Natural killer cell (primary cell): ENCODE data around the gene HERPUD2. TPM values are rescaled to one million over a fixed set of nuclear protein-coding genes. Genes with fewer than 3 reads are reported as not detected.
A peak's percentile ranks its signal among the peaks of the same experiment; 100 is the strongest.

Source experiments
- ATAC-seq, 3 donors: fragments of 150-1000 bp in 2 of 3; fragments of 200-7000 bp in 1 of 3; cut with Tn5 transposase; 1 replicate in 1 of 3; 2 replicates in 2 of 3; pipeline ENCODE4 v1.10.0; 2021; ENCODE audit warnings: mild to moderate bottlenecking in 2 of 3, moderate library complexity in 2 of 3
- DNase-seq, 2 donors: peaks; one replicate each; pipeline versions ENCODE4 v3.0.0 to v3.0.0-alpha.2; 2013 to 2021; ENCODE audit warnings: mixed read lengths in 1 of 2
- H3K27ac ChIP-seq: one replicate; pipeline ENCODE4 v1.5.1; 2013; ENCODE audit warnings: mild to moderate bottlenecking, low read length
- H3K27me3 ChIP-seq: one replicate; pipeline ENCODE4 v1.6.1; 2013; ENCODE audit warnings: low read length; ENCODE audit not compliant: control insufficient read depth, insufficient read depth
- H3K36me3 ChIP-seq: one replicate; pipeline ENCODE4 v1.6.1; 2013; ENCODE audit warnings: low read length; ENCODE audit not compliant: control insufficient read depth, insufficient read depth
- H3K4me1 ChIP-seq: one replicate; pipeline ENCODE4 v1.6.1; 2013; ENCODE audit warnings: low read length; ENCODE audit not compliant: control insufficient read depth, insufficient read depth
- H3K4me3 ChIP-seq: one replicate; pipeline ENCODE4 v1.5.1; 2013; ENCODE audit warnings: low read length
- H3K9me3 ChIP-seq: one replicate; pipeline ENCODE4 v1.6.1; 2013; ENCODE audit warnings: low read length; ENCODE audit not compliant: control insufficient read depth, insufficient read depth
- H3K27ac Mint-ChIP-seq, 2 donors: one replicate each; pipeline ENCODE4 v1.8.0; 2022; ENCODE audit warnings: mild to moderate bottlenecking in 2 of 2, mixed read lengths in 2 of 2, moderate library complexity in 1 of 2
- H3K27me3 Mint-ChIP-seq, 2 donors: one replicate each; pipeline ENCODE4 v1.8.0; 2022; ENCODE audit warnings: low read depth in 2 of 2, mixed read lengths in 2 of 2
- H3K36me3 Mint-ChIP-seq: one replicate; pipeline ENCODE4 v1.8.0; 2022; ENCODE audit warnings: mixed read lengths
- H3K4me1 Mint-ChIP-seq, 2 donors: one replicate each; pipeline ENCODE4 v1.8.0; 2022; ENCODE audit warnings: mixed read lengths in 2 of 2
- H3K4me3 Mint-ChIP-seq: one replicate; pipeline ENCODE4 v1.8.0; 2022; ENCODE audit warnings: mild to moderate bottlenecking, moderate library complexity, mixed read lengths
- H3K9me3 Mint-ChIP-seq, 2 donors: one replicate each; pipeline ENCODE4 v1.8.0; 2022; ENCODE audit warnings: mixed read lengths in 2 of 2
- CTCF ChIP-seq: fragments of 200-600 bp; IDR thresholded peaks from one replicate; pipeline ENCODE4 v1.8.0; 2022; ENCODE audit warnings: antibody characterized with exemption
- WGBS: methylation state at CpG from one replicate; pipeline ENCODE4 v1.1.7; 2013; ENCODE audit warnings: missing lambda C conversion rate; ENCODE audit not compliant: insufficient coverage; 5-methylcytosine and 5-hydroxymethylcytosine counted together
- intact Hi-C: fragments of 100-400 bp; cut with micrococcal nuclease; formaldehyde crosslinking; loops from one replicate; pipeline ENCODE4 v1.14.2; 2022
- total RNA-seq, 4 donors: library from RNA; stranded (reverse); fragments of 120-200 nt in 1 of 4; gene quantifications; one replicate each; pipeline versions ENCODE4 v1.2.3 to v1.2.4, GENCODE V29; 2013 to 2022

The HERPUD2 gene
- total RNA-seq, 3 donors from 2014 or later (not counting 1 experiment from before 2014, with no cell fraction given), result 103 to 112 (median 111) TPM

- Mint-ChIP-seq H3K4me1 (peaks cover 59 to 76% of the 10 kb centered on the region in 2 donors), H3K27me3 (peaks cover 0 to 4% of the 10 kb centered on the region in 2 donors), H3K4me3 (peak overlapping the region; percentile 84), H3K36me3 (no peaks in the 10 kb centered on the region), H3K9me3 (no peaks in the 10 kb centered on the region), H3K27ac (peak overlapping the region; percentile 96 to 97)
- H3K4me3 ChIP-seq, result no peak overlapping the region
- ATAC-seq (peak; percentile 71 to 91 (median 83)), DNase-seq (peak; percentile 66 to 81)
- intact Hi-C loops, result loop anchor here (1.0 to 2.0 kb wide), 3 partner anchors 34 to 76 kb away; partner anchors contain the start of genes HERPUD2 and SEPTIN7
- 2% methylated on average over 3 of the region's 3 CpGs for WGBS
- H3K27ac ChIP-seq, result peak overlapping the region; percentile 88
- no peaks in the 10 kb centered on the region for H3K9me3 ChIP-seq
- TF ChIP-seq CTCF, result no peak
- H3K27me3 ChIP-seq, result no peaks in the 10 kb centered on the region
- no peaks in the 10 kb centered on the region for H3K36me3 ChIP-seq
- H3K4me1 ChIP-seq, result peaks cover 71% of the 10 kb centered on the region
Observed at GRCh38 chr7:35729061-35729783, 34.3 kb upstream of the HERPUD2 start.

- H3K4me3 Mint-ChIP-seq, result peak overlapping the region; percentile 84
- Histone ChIP-seq H3K9me3 (no peaks in the 10 kb centered on the region), H3K36me3 (no peaks in the 10 kb centered on the region), H3K27ac (peak overlapping the region; percentile 88), H3K27me3 (no peaks in the 10 kb centered on the region), H3K4me1 (peaks cover 75% of the 10 kb centered on the region), H3K4me3 (no peak overlapping the region)
- WGBS, result 38% methylated on average over 1 of the region's 1 CpG
- H3K27ac Mint-ChIP-seq, result peak overlapping the region; percentile 96 to 97
- no peaks in the 10 kb centered on the region for H3K9me3 Mint-ChIP-seq
- no peaks in the 10 kb centered on the region for H3K36me3 Mint-ChIP-seq
- DNase-seq (no peak), ATAC-seq (no peak)
- intact Hi-C loops, result loop anchor here (1.0 to 2.0 kb wide), 3 partner anchors 33 to 76 kb away; partner anchors contain the start of genes HERPUD2 and SEPTIN7
- peaks cover 66 to 79% of the 10 kb centered on the region in 2 donors for H3K4me1 Mint-ChIP-seq
- H3K27me3 Mint-ChIP-seq, result no peaks in the 10 kb centered on the region
- no peak for TF ChIP-seq CTCF
Observed at GRCh38 chr7:35728412-35729060, 33.6 kb upstream of the HERPUD2 start.

- no peak overlapping the region for H3K4me3 ChIP-seq
- Mint-ChIP-seq H3K36me3 (no peaks in the 10 kb centered on the region), H3K4me3 (peak overlapping the region; percentile 61), H3K27ac (peak overlapping the region; percentile 96 to 97), H3K27me3 (no peaks in the 10 kb centered on the region), H3K9me3 (no peaks in the 10 kb centered on the region), H3K4me1 (peaks cover 76 to 85% of the 10 kb centered on the region in 2 donors)
- no peaks in the 10 kb centered on the region for H3K27me3 ChIP-seq
- peak; percentile 39 to 53 for DNase-seq
- H3K36me3 ChIP-seq, result no peaks in the 10 kb centered on the region
- H3K27ac ChIP-seq, result peak overlapping the region; percentile 88
- TF ChIP-seq CTCF, result no peak
- peak; percentile 38 to 60 (median 54) for ATAC-seq
- H3K4me1 ChIP-seq, result peaks cover 76% of the 10 kb centered on the region
- no peaks in the 10 kb centered on the region for H3K9me3 ChIP-seq
- intact Hi-C loops, result no loop called here
- WGBS, result 73% methylated on average over 2 of the region's 2 CpGs
Observed at GRCh38 chr7:35727571-35727970, 32.6 kb upstream of the HERPUD2 start.
